GM18951 (cell line): ENCODE data around the gene SLC4A3.
"Not testable (repeated sequence)": the region's sequence is repeated elsewhere in the genome, so short reads cannot be mapped to it uniquely, and the experiment has no call there.

Experiments used
- POLR2A ChIP-seq: IDR thresholded peaks from 4 replicates; pipeline ENCODE4 v1.6.1; 2011; ENCODE audit warnings: mild to moderate bottlenecking; ENCODE audit not compliant: insufficient read length, insufficient read depth; ENCODE audit errors: extremely low read depth
- in situ Hi-C: fragments of 300-500 bp; cut with MboI; formaldehyde crosslinking; loops from one replicate; pipeline ENCODE4 v1.12.0; 2022; ENCODE audit warnings: low sequenced_read_pairs, mixed read lengths, inconsistent platforms; ENCODE audit not compliant: unreplicated experiment

SLC4A3 gene

GRCh38 chr2:219681694-219682300, 54.4 kb downstream of the SLC4A3 start:
- in situ Hi-C loops: no loop called here

GRCh38 chr2:219683474-219683873, 56.0 kb downstream of the SLC4A3 start:
- in situ Hi-C loops: not testable (repeated sequence)

More at GRCh38 chr2:219681694-219682300, 54.4 kb downstream of the SLC4A3 start:
- TF ChIP-seq POLR2A: no peak

- TF ChIP-seq POLR2A: no peak
- in situ Hi-C loops: no loop called here
Measured at GRCh38 chr2:219684721-219685689, 57.6 kb downstream of the SLC4A3 start.

- in situ Hi-C loops: no loop called here
- no peak for TF ChIP-seq POLR2A
Measured at GRCh38 chr2:219687272-219687671, 59.8 kb downstream of the SLC4A3 start.

- in situ Hi-C loops: no loop called here
- TF ChIP-seq POLR2A: no peak
Measured at GRCh38 chr2:219687882-219688559, 60.6 kb downstream of the SLC4A3 start.

GRCh38 chr2:219688560-219689445, 61.4 kb downstream of the SLC4A3 start:
- no peak for TF ChIP-seq POLR2A
- in situ Hi-C loops: no loop called here

GRCh38 chr2:219689676-219690628, 62.5 kb downstream of the SLC4A3 start:
- in situ Hi-C loops: no loop called here
- TF ChIP-seq POLR2A: no peak

GRCh38 chr2:219691571-219691970, 64.1 kb downstream of the SLC4A3 start:
- in situ Hi-C loops: no loop called here
- TF ChIP-seq POLR2A: no peak
